Activated T-cell treated with anti-CD3 and anti-CD28 coated beads, Interleukin-2, amount 50 U/mL, for 72 hours (primary cell): Measurements from ENCODE around the gene GPR84. TPM values are rescaled to one million over a fixed set of nuclear protein-coding genes. Genes with fewer than 3 reads are reported as not detected.
A peak's percentile ranks its signal among the peaks of the same experiment; 100 is the strongest.

ENCODE experiments used
- ATAC-seq, 2 donors: fragments of 150-1000 bp; cut with Tn5 transposase; replicated peaks in 1 of 2; 2 replicates each; pipeline ENCODE4 v1.10.0; 2021; ENCODE audit warnings: moderate library complexity in 2 of 2, mild to moderate bottlenecking in 1 of 2
- DNase-seq, 2 donors: peaks; one replicate each; pipeline ENCODE4 v3.0.0; 2021 to 2022; ENCODE audit warnings: mixed read lengths in 1 of 2
- H3K27ac Mint-ChIP-seq: one replicate; pipeline ENCODE4 v1.8.0; 2022; ENCODE audit warnings: mild to moderate bottlenecking, moderate library complexity, mixed read lengths
- H3K27me3 Mint-ChIP-seq: one replicate; pipeline ENCODE4 v1.8.0; 2022; ENCODE audit warnings: low read depth, mixed read lengths
- H3K36me3 Mint-ChIP-seq, 2 donors: one replicate each; pipeline ENCODE4 v1.8.0; 2022; ENCODE audit warnings: mixed read lengths in 2 of 2, mild to moderate bottlenecking in 1 of 2; ENCODE audit not compliant: insufficient read depth in 2 of 2
- H3K4me1 Mint-ChIP-seq: one replicate; pipeline ENCODE4 v1.8.0; 2022; ENCODE audit warnings: low read depth, mixed read lengths
- H3K4me3 Mint-ChIP-seq, 2 donors: one replicate each; pipeline ENCODE4 v1.8.0; 2022; ENCODE audit warnings: mild to moderate bottlenecking in 2 of 2, mixed read lengths in 2 of 2, moderate library complexity in 2 of 2
- H3K9me3 Mint-ChIP-seq, 2 donors: one replicate each; pipeline ENCODE4 v1.8.0; 2022; ENCODE audit warnings: mixed read lengths in 2 of 2
- total RNA-seq, 2 donors: library from RNA; stranded (reverse); gene quantifications; one replicate each; pipeline ENCODE4 v1.2.3, GENCODE V29; 2022

Gene GPR84
- 10 to 100 TPM in 1 of 2 donors, 1 to 10 TPM in 1; 3.8 to 16.0 TPM for total RNA-seq

GRCh38 chr12:54364413-54364812, at the start of gene GPR84:
Gene GPR84 (minus strand): TSS chr12:54364486. CDS start chr12:54363851, 635 bp downstream.
- Mint-ChIP-seq H3K9me3 (no peaks in the 10 kb centered on the region), H3K27me3 (peaks cover 22% of the 10 kb centered on the region), H3K36me3 (no peaks in the 10 kb centered on the region), H3K4me1 (peaks cover 50% of the 10 kb centered on the region), H3K27ac (peak within 1 kb of the TSS; percentile 78), H3K4me3 (peak within 1 kb of the TSS; percentile 63 to 87)
- ATAC-seq (peak; percentile 62 to 75), DNase-seq (peak; percentile 61 to 62)

- H3K36me3 Mint-ChIP-seq, result peaks cover 4% of the 10 kb centered on the region in 2 donors
- peak overlapping the region; percentile 63 to 65 for H3K4me3 Mint-ChIP-seq
- DNase-seq, result peak; percentile 61 to 64
- no peaks in the 10 kb centered on the region for H3K9me3 Mint-ChIP-seq
- H3K4me1 Mint-ChIP-seq, result peaks cover 66% of the 10 kb centered on the region
- H3K27me3 Mint-ChIP-seq, result no peaks in the 10 kb centered on the region
- peak overlapping the region; percentile 58 for H3K27ac Mint-ChIP-seq
- peak; percentile 65 to 66 for ATAC-seq
Observed at GRCh38 chr12:54413284-54414190, 49.3 kb upstream of the GPR84 start.

GRCh38 chr12:54412786-54413185, 48.5 kb upstream of the GPR84 start:
- Mint-ChIP-seq H3K4me3 (peak overlapping the region; percentile 63 to 65), H3K36me3 (peaks cover 0 to 1% of the 10 kb centered on the region in 2 donors), H3K9me3 (no peaks in the 10 kb centered on the region), H3K27ac (peak overlapping the region; percentile 58), H3K4me1 (peaks cover 64% of the 10 kb centered on the region), H3K27me3 (no peaks in the 10 kb centered on the region)
- DNase-seq (no peak), ATAC-seq (peak; percentile 21 to 23)

- peaks cover 62% of the 10 kb centered on the region for H3K4me1 Mint-ChIP-seq
- H3K4me3 Mint-ChIP-seq, result peak overlapping the region; percentile 63 to 65
- H3K27me3 Mint-ChIP-seq, result no peaks in the 10 kb centered on the region
- ATAC-seq (no peak), DNase-seq (no peak)
- no peaks in the 10 kb centered on the region for H3K9me3 Mint-ChIP-seq
- H3K27ac Mint-ChIP-seq, result peak overlapping the region; percentile 58
- peaks cover 0 to 3% of the 10 kb centered on the region in 2 donors for H3K36me3 Mint-ChIP-seq
Observed at GRCh38 chr12:54412348-54412747, 48.1 kb upstream of the GPR84 start.

- peaks cover 54% of the 10 kb centered on the region for H3K4me1 Mint-ChIP-seq
- H3K36me3 Mint-ChIP-seq, result peaks cover 1 to 6% of the 10 kb centered on the region in 2 donors
- peak; percentile 56 to 65 for DNase-seq
- peak overlapping the region; percentile 38 to 46 for H3K4me3 Mint-ChIP-seq
- H3K9me3 Mint-ChIP-seq, result no peaks in the 10 kb centered on the region
- ATAC-seq, result peak; percentile 79 to 82
- H3K27me3 Mint-ChIP-seq, result no peaks in the 10 kb centered on the region
- H3K27ac Mint-ChIP-seq, result peak overlapping the region; percentile 88
Observed at GRCh38 chr12:54411391-54412241, 47.3 kb upstream of the GPR84 start.

GRCh38 chr12:54409267-54409666, 45.0 kb upstream of the GPR84 start:
- no peaks in the 10 kb centered on the region for H3K9me3 Mint-ChIP-seq
- ATAC-seq (no peak), DNase-seq (no peak)
- peaks cover 34% of the 10 kb centered on the region for H3K4me1 Mint-ChIP-seq
- H3K27ac Mint-ChIP-seq, result no peak overlapping the region
- no peak overlapping the region for H3K4me3 Mint-ChIP-seq
- H3K36me3 Mint-ChIP-seq, result peaks cover 3 to 6% of the 10 kb centered on the region in 2 donors
- no peaks in the 10 kb centered on the region for H3K27me3 Mint-ChIP-seq

- H3K27ac Mint-ChIP-seq, result peak overlapping the region; percentile 16
- H3K4me1 Mint-ChIP-seq, result peaks cover 14% of the 10 kb centered on the region
Observed at GRCh38 chr12:54407183-54407905, 43.1 kb upstream of the GPR84 start.

GRCh38 chr12:54405573-54405972, 41.3 kb upstream of the GPR84 start:
- no peaks in the 10 kb centered on the region for H3K9me3 Mint-ChIP-seq
- DNase-seq (no peak), ATAC-seq (no peak)
- H3K27ac Mint-ChIP-seq, result no peak overlapping the region
- H3K36me3 Mint-ChIP-seq, result peaks cover 4% of the 10 kb centered on the region in 2 donors
- H3K4me3 Mint-ChIP-seq, result no peak overlapping the region
- no peaks in the 10 kb centered on the region for H3K4me1 Mint-ChIP-seq
- no peaks in the 10 kb centered on the region for H3K27me3 Mint-ChIP-seq

More at GRCh38 chr12:54407183-54407905, 43.1 kb upstream of the GPR84 start:
- H3K9me3 Mint-ChIP-seq, result no peaks in the 10 kb centered on the region
- no peak overlapping the region for H3K4me3 Mint-ChIP-seq
- DNase-seq (no peak), ATAC-seq (no peak)
- peaks cover 4 to 6% of the 10 kb centered on the region in 2 donors for H3K36me3 Mint-ChIP-seq
- no peaks in the 10 kb centered on the region for H3K27me3 Mint-ChIP-seq

- Mint-ChIP-seq H3K36me3 (peaks cover 4% of the 10 kb centered on the region in 2 donors), H3K4me3 (no peak overlapping the region), H3K27ac (no peak overlapping the region), H3K9me3 (no peaks in the 10 kb centered on the region), H3K4me1 (no peaks in the 10 kb centered on the region), H3K27me3 (no peaks in the 10 kb centered on the region)
- ATAC-seq (no peak), DNase-seq (no peak)
Observed at GRCh38 chr12:54405106-54405505, 40.8 kb upstream of the GPR84 start.

GRCh38 chr12:54404061-54405004, 40.0 kb upstream of the GPR84 start:
- peaks cover 2% of the 10 kb centered on the region for H3K4me1 Mint-ChIP-seq
- peak; percentile 60 to 62 for DNase-seq
- peaks cover 4 to 5% of the 10 kb centered on the region in 2 donors for H3K36me3 Mint-ChIP-seq
- peak; percentile 44 to 50 for ATAC-seq
- H3K27me3 Mint-ChIP-seq, result no peaks in the 10 kb centered on the region
- no peak overlapping the region for H3K27ac Mint-ChIP-seq
- H3K9me3 Mint-ChIP-seq, result no peaks in the 10 kb centered on the region
- H3K4me3 Mint-ChIP-seq, result no peak overlapping the region

GRCh38 chr12:54401119-54401518, 36.8 kb upstream of the GPR84 start:
- no peak for DNase-seq
- H3K4me1 Mint-ChIP-seq, result peaks cover 6% of the 10 kb centered on the region
- ATAC-seq, result no peak
- no peaks in the 10 kb centered on the region for H3K27me3 Mint-ChIP-seq
- H3K9me3 Mint-ChIP-seq, result no peaks in the 10 kb centered on the region
- peaks cover 12% of the 10 kb centered on the region in 2 donors for H3K36me3 Mint-ChIP-seq
- H3K4me3 Mint-ChIP-seq, result no peak overlapping the region
- H3K27ac Mint-ChIP-seq, result no peak overlapping the region
